Inferior parietal cortex (tissue), 1 donor: Measurements from ENCODE around the gene PTPN13.

Experiments used
- DNase-seq: peaks from one replicate; pipeline ENCODE4 v3.0.0-alpha.2; 2016; ENCODE audit errors: extremely low spot score

PTPN13 gene

DNA sequence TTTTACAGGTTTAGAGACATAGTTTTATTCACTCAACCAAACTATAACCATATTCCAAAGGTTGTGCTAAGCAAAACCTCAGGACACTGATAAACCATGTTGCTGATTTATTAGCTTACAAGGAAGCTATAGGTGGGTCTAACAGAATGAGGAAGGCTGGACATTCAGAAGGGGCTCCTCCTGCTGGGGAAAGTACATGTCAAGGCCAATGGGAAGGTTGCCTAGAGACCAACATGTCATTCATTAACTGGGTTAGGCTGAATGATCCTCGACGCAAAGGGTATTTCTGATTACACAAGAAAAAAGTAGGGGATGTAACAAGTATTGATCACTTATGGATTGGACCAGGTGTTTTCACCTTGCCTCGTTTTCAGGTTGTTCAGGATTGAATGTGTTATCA, 224.7 kb downstream of the PTPN13 start:
- no peak for DNase-seq

DNA sequence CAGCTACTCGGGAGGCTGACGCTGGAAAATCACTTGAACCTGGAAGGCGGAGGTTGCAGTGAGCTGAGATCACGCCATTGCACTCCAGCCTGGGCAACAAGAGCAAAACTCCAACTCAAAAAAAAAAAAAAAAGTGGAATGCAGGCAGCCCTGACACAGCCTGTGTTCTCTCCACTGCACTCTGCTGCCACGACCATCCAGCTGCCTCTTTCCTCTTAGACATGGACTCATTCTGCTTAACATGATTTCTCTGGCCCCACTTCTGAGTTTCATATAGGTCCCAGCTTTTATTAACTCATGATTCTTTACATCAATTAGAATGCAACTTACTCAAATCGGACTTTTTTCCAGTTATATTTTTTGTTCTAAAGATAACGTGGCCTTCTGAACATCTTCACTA, 225.4 kb downstream of the PTPN13 start:
- no peak for DNase-seq

- no peak for DNase-seq
Measured at GRCh38 chr4:86821151-86821550, 227.0 kb downstream of the PTPN13 start.

DNA sequence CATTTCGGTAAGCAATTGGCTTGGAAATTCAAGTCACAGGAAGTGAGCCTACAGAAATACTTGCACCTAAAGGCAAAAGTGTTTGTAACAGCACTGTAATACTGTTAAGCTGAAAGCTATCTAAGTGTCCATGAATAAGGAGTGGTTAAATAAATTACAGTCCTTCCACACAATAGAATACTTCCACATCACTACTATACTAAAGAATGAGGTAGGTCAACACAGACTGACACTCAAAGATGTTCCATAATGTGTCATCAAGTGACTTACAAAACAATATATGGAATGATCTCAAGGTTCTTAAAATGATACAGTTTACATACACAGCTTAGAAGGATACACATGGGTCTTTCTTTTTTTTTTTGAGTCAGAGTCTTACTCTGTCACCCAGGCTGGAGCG, 228.0 kb downstream of the PTPN13 start:
- no peak for DNase-seq

DNA sequence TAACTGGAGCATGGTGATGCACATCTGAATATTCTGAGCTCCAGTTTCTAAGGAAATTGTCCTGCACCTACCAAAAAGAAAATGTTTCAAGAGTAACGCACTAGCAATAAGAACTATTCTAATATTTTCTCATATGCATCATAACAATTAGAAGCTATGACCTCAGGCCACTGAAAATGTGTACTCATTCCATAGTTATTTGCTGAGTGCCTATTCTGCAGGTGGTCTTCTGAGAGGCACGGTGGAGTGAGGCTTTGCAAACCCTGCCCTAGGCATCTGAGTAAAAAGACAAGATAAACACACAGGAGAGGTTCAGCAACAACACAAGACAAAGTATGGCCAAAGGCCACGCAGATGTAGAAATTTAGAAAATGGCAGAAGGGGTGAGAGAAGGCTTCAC, 231.4 kb downstream of the PTPN13 start:
- DNase-seq: no peak

- DNase-seq: no peak
Measured at GRCh38 chr4:86831262-86832130, 237.4 kb downstream of the PTPN13 start.

- DNase-seq: no peak
Measured at GRCh38 chr4:86833615-86834014, 239.5 kb downstream of the PTPN13 start.

- no peak for DNase-seq
Measured at GRCh38 chr4:86834901-86835300, 240.8 kb downstream of the PTPN13 start.

DNA sequence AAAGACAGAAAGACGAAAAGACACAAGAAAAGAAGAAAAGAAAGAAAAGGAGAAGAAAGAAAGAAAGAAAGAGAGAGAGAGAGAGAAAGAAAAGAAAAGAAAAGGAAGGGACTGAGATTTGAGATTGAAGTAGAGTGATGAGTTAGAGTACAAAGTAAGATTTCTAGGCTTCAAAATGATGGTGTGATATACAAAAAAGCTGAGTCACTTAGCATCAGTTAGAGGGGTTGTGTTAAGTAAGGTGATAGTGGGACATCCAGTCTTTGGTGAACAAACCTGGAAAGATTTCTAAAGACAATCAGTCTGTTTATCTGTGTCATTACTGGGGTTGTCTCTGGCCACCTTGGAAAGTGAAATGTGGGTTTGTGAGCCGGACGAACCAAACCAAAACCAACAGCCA, 241.6 kb downstream of the PTPN13 start:
- DNase-seq: no peak

DNA sequence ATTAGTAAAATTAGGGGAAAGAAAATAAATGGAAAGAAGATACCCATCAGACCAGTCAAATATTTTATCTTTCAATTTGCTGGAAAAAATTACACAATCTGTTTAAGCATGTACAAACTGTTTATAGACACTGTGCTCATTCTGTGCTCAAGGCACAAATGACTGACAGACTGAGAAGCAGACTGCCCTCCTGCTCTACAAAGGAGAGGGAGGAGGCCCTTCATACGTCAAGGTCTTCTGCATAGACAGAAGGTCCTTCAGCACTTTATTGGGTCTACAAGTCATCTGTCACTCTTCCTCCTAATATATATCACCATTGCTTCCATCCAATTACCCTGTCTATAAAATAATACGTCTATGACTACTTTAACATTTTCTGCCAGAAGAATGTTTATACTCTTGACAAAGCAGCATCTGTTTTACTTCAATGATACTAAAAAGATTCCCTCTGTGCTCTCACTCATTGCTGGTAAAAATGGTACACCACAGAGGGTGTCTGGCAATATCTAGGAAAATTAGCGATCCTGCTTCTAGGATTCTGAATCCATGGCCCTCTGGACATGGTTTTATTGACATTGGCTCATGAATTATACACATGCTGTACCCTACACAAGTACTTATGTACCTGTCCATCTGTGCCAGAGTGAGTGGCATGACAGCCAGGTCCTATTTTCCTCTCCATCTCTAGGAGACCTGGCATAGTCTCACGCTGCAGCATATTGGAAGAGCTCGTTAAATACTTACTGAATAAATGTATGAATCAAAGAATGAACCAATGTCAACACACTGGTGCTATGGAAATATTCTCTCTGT, 243.8 kb downstream of the PTPN13 start:
- no peak for DNase-seq

GRCh38 chr4:86840858-86841257, 246.7 kb downstream of the PTPN13 start:
- DNase-seq: no peak

GRCh38 chr4:86841309-86841708, 247.2 kb downstream of the PTPN13 start:
- no peak for DNase-seq

GRCh38 chr4:86845593-86845992, 251.5 kb downstream of the PTPN13 start:
- DNase-seq: no peak

- no peak for DNase-seq
Measured at GRCh38 chr4:86846921-86847320, 252.8 kb downstream of the PTPN13 start.

GRCh38 chr4:86847571-86847970, 253.5 kb downstream of the PTPN13 start:
- no peak for DNase-seq

GRCh38 chr4:86848136-86848535, 254.0 kb downstream of the PTPN13 start:
- DNase-seq: no peak

DNA sequence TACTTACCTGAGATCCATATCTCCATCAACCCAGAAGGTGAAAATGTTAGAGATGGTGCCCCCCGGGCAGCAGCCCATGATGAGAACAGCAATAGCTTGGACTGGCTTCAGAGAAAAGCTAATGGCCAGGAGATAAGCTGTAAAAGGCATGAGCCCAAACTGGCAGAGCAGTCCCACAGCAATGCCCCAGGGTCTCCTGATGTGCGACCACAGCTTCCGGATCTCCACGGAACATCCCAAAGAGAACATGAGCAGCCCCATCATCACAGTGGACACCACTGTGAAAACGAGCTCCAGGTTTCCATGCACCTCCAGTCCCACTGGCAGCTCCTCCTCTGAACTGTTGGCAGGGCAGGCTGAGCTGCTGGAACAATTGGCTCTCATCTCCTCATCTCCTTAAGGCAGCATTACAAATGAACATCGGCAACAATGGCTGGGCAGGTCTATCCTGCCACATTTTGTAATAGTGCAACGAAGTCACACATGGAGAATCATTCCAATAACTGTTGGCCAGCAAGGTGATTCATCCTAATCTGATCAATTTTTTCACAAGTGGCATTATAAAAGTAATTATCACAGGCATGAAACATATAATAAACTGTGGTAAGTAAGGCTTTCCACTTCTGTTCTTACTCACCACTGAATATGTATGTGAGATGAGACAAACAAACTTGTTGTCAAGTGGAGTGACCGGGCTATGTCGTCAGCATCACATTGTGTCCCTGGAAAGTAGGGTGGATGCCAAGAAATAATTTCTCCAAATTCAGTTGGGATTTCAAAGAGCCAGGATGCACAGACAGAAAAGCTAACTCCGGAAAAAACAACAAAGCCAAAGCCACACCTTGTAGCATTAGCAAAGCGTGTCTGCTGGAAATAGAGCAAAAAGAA, 254.9 kb downstream of the PTPN13 start, which contains the start of gene SLC10A6:
Gene SLC10A6 (minus strand): TSS at position 653 of the 888 bp plus-strand sequence. CDS start 269 bp downstream, at position 384.
- DNase-seq: no peak

- no peak for DNase-seq
Measured at GRCh38 chr4:86853209-86853608, 259.1 kb downstream of the PTPN13 start.

DNA sequence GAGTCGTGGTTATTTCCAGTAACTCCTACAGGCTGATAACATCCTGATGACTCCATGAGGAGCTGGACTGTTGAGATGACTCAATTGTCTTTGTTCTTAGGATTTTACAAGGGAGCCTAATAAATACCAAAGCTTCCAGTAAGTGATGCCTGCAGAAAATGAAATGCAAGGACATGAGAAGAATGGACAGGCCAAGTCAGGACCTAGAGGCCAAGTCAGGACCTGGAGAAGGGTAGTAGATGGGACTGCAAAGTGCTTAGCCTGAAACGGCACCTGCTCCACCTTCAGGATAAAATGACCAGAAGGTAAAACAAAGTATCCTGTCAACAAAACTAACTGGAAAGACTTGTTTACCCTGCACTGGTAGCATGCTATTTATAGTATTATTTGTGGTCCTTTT, 261.5 kb downstream of the PTPN13 start:
- DNase-seq: no peak

GRCh38 chr4:86856896-86857295, 262.8 kb downstream of the PTPN13 start:
- DNase-seq: no peak

- no peak for DNase-seq
Measured at GRCh38 chr4:86857341-86858052, 263.4 kb downstream of the PTPN13 start.
